Right renal cortex interstitium (tissue), 3 donors: ENCODE measurements around the gene HNF4A. TPM values are rescaled to one million over a fixed set of nuclear protein-coding genes. Genes with fewer than 3 reads are reported as not detected.

Source experiments
- DNase-seq, 3 donors: peaks; one replicate each; pipeline ENCODE4 v3.0.0-alpha.2; 2013; ENCODE audit warnings: low read depth in 3 of 3, low spot score in 2 of 3
- polyA plus RNA-seq, 3 donors: library from polyadenylated mRNA; unstranded; fragments of 120-200 nt; gene quantifications; one replicate each; pipeline ENCODE4 v1.2.1, GENCODE V29; 2013; ENCODE audit not compliant: insufficient read length in 3 of 3

HNF4A gene
- polyA plus RNA-seq, 3 donors: 36.8 to 50.6 (median 46.1) TPM

DNA sequence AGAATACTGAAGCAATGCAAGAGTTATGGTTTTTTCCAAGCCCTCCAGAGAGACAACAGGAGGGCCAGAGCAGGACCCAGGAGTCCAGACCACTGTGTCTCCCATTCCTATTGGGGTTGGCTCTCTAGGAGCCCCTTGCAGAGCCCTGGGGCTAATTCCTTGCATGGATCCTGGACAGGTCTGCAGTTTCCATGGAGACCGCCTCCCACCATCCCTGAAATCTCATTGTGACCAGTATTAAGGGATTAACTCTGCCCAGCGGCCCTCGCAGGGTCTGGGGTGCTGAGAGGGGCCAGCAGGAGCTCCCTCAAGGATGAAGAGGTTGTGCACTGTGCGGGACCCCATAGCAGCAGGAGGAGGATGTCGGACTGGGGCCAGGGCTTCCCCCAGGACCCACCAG lies 34.8 kb downstream of the HNF4A start:
- DNase-seq: no peak

DNA sequence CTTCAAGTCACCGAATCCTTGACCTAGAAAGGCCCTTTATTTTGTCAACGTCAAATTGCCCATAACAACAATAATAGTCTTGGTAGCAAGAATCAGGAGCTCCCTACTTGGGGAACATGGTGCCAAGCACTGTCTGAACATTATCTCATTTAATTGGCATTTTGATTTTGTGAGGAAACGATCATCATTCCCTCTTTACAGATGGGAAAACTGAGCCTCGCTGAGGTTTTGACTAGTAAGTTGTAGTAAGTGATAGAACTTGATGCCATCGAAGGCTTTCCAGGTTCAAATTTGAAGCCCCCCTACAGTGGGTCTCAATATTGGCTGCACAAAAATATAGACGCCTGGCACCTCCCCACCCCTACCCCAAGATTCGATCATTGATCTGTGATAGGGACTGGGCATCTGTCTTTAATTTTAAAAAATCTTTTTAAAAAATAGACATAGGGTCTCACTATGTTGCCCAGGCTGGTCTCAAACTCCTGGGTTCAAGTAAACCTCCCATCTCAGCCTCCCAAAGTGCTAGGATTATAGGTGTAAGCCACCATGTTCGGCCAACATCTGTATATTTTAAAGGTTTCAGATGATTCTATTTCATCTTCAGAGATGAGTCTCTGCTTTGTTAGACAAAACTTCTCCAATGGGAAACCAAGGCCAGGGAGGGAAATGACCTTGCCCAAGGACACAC lies 36.7 kb downstream of the HNF4A start:
- DNase-seq: no peak

DNA sequence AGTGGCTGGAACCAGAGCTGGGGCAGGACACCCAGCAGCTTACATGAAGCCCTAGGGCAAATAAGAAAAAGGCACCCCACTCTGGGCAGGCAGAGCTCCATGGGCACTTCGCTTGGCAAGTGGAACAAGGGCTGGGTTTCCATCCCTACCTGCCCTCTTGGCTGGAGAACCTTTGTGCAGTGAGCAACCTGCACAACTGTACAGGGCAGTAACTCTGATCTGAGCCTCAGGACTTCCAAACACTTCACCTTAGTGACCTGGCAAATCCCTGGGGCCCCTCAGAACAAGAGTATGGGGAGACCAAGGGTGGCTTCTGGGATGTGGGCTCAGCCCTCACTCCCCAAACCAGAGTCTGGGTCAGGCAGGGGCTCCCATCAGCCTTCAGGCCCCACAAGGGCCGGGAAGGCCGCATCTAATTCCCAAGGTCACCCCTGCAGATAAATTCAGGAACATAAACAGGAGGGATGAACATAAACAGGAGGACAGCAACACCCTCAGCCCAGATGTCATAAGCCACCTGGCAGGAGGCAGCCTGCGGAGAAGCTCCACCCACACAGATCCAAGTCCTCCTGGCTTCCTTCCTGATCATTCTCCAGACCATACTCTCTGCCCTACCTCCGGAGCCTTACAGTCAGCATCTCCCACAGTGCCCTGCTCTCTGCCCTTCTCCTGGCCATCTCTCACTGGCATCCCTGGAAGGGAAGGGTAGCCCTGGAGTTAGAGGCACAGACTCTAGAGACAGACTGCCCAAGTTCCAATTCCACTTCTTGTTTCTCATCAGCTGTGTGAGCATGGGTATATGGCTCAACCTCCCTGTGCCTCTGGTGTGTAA lies 37.5 kb downstream of the HNF4A start:
- DNase-seq: no peak

DNA sequence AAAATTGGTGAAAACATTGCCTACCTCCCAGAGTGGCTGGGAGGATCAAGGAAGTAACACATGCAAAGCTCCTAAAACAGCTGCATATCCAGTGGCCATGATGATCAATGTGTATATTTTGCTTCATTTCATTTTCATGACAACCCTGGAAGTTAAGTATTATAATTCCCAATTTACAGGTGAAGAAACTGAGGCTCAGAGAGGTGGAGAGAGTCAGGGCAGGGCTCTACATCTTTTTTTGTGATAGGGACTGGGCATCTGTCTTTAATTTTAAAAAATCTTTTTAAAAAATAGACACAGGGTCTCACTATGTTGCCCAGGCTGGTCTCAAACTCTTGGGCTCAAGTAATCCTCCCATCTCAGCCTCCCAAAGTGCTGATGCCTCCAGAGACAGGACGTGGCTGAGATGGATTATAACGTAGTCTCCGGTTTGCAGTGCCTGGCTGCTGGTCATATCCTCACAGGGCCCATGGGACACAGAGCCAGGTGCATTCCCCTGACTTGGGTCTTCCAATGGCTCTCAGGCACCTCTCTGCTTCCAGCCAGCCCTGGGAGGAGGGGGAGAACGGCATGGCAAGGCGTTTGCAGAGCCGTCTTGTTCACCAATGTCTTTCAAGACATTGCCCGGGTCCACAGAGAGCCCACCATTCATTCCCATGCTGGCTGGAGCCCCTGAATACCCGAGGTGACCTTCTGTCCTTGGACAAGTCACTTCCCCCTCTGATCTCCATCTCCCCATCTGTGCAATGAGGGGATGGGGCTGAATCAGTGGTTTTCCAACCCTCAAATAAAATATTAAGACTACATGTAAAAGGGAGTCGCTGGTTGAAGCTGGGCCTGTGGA lies 38.3 kb downstream of the HNF4A start:
- no peak for DNase-seq

DNA sequence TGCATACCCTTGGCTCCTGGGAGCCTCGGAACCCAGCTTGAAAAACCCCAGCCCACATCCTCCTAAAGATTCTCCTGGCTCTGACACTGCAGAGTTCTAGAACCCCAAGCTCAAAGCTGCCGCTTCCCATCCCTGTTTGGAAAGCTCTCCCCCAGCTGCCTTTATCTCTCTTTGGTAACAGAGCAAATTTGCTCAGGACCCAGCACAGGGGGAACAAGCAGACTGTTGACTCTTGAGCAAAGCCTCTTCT lies 38.9 kb downstream of the HNF4A start:
- DNase-seq: no peak

DNA sequence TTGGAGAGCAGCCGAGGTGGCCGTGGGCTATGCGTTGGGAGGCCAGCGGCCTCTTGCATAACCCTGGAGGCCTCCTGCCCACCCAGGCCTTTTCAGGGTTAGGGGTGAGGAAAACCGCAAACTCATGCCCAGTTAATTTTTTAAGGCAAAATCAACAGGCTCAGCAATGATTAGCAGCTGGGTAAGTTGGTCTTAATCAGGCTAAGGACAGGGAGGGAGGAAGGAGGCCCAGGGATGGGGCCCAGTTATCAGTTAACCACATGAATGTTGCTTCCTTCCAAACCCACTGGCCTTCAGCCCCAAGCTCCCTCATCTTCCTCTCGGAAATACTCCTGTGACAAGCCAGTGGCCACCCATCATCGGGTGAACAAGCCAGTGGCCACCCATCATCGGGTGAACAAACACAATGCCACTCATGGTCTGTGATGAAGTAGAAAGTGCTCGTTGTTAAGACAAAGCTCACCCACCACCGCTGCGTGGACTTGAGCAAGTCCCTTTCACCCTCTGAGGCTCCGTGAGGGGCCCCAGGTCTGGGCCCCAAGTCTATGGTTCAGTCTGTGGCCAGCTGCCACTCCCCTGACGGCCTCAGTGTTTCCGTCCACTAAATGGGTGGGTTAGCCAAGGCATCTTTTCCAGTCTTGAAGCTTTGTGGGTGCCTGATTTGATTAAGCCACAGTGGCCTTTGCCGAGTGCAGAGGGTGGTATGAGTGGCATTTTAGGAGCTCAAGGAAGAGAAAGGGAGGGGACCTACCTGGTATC lies 39.4 kb downstream of the HNF4A start:
- DNase-seq: no peak

DNA sequence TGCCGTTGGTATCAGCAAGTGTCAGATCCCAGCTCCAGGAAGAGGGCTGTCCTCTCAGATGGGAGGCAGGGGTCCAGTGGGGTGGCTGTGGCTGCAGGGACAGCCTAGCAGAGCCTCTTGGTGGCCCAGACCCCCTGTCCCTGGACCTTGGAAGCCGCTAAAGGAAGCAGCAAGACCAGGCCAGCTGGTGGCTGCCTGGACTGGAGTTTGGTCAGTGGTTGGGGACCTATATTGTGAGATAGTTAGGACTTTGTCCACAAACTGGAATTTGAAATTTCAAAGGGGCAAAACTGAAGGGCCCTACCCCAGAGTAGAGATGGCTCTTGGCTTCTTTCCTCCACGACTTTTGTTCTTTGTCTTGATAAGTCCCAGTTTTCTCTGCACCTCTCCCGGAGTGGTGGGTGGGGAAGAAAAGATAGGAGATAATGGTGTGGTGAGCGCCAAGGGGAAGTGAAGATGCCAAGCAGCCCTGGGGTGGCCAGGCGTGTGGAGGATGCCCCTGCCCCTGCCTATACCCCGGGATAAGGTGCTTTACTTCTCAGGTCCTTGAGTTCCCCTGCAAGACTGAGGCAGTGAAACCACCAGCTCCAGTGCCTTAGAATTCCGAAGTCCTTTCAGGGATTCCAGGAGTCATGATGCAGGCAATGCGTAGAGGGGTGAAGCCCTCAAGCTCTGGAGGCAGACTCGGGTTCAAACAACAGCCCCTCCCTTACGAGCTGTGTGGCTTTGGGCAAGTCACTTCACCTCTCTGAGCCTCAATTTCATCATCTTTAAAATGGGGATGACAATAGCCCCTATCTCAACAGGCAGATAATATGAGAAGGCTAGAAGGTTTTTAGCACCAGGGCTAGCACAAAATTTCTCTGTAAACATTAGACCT lies 40.2 kb downstream of the HNF4A start:
- DNase-seq: no peak

DNA sequence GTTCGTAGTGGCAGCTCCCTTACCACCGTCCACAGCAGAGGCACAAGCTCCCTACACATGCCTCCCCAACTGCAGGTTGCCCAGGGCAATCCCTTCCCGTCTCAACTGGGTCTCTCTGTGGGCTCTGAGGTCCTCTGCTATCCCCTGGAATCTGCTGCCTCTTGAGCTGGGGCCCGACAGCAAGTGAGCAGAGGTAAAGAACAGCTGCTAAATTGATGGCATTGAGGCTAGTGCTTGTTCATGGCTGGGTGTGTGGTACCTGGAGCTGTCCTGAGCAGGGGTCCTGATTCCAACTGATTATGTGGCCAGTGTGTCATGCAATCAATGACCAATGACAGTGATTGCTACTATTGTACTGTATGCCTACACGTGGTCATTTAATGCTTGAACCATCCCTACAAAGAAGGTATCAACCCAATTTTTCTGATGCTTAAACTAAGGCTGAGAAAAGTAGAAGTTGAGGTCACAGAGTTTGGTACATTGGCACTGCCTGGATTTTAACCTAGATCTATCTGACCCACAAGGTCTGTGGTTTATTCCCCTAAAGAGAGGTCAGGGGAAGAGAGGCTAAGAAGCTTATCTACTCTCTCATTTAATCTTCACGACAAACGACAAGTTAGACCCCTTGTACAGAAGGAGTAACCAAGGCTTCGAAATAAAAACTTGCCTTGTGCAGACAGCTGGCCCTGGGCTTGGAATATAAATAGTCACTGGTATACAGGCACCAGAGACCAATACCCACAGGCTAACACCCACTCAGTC lies 41.1 kb downstream of the HNF4A start:
- DNase-seq: no peak

DNA sequence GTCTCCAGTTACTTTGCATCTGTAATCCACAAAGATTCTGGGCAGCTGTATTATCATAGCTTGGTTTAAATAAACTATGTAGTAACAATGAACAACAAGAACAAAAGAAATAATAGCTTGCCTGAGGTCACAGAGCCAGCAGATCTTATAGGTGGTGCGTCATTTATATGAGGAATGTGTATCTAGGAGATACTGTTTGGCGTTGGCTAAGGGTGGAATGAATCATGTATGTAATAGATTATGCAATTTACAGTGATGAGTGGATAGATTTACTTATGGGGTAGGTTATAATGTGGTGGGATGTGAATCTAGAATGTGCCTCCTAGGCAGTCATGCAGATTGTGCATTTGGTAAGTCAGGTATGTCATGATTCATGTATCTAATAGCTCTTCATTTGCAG lies 42.8 kb downstream of the HNF4A start:
- DNase-seq: no peak

DNA sequence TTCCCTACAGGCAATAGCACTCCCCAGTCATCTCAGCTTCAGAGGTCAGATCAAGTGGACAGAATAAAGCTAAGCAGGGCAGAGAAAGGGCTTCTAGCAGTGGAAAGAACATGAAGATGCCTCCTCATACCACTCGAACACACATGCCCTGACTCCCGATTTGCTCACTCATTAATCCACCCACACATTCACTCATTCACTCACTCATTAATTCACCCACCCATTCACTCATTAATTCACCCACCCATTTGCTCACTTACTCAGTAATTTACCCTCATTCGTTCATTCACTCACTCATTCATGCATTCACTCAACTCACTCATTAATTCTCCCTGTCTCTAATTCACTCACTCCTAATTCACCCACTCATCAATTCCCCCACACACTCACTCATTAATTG lies 43.9 kb downstream of the HNF4A start:
- DNase-seq: no peak

DNA sequence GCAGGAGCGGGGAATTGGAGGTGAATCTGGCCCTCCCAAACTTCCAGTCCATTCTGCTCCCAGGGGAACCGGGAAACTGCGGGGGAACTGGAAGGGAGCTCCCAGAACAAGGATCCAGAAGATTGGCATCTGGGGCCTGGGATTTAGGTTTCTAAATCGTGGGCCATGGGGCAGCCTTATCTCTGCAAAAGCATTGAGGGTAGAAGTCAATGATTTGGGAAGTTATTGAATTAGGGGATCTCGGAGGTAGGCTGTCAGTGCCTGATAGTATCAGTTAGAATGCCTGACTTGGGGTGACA lies 45.1 kb downstream of the HNF4A start:
- DNase-seq: no peak

DNA sequence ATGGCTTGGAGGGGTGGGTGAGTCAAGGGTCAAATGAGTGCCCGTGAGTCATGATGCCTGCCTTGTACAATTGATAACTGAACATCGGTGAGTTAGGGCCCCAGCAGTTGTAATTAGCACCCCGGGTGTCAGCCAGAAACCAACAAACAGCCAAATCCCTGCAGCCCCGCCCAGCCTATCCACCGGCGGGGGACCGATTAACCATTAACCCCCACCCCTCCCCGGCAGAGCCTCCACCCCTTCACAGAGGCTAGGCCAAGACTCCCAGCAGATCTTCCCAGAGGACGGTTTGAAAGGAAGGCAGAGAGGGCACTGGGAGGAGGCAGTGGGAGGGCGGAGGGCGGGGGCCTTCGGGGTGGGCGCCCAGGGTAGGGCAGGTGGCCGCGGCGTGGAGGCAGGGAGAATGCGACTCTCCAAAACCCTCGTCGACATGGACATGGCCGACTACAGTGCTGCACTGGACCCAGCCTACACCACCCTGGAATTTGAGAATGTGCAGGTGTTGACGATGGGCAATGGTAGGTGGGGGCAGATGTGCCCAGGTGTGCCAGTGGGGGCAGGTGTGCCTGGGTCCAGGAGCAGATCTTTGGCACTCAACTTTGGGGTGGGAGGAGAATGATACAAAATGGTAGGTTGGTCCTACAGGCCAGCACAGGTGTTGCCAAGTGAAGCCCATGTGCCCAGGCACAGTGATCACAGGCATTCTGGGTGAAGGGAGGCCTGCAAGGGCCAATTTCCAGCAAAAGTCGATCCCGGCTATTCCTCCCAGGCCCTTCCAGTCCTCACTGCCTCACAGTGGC lies 45.7 kb downstream of the HNF4A start:
- DNase-seq: no peak

DNA sequence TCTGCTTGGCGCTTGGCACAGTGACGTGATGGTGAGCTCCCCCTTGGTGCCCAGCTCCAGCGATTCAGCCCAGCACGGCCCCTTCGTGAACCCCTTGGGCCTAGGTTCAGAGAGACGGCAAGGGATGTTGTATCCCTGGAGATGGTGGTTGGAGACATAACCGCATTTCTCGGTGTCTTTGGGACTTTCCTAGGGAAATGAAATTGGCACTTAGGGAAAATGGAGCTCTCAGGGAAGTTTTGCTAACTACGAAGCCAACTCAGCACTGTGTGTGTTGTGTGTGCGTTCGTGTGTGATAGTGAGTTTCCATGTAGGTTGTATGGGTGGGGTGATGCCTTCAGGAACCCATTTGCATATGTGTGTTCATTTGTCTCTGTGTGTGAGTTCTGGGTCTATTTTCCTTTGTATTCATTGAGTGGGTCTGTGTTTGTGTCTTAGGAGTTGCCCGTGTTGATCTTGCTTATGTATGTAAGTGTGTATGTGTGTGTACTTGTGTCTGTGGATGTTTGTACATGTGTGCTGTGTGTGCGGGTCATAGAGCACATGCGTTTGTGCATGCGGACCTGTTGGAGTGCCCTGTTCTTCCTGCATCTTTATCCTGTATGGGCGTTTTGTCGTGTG lies 46.4 kb downstream of the HNF4A start:
- DNase-seq: no peak

DNA sequence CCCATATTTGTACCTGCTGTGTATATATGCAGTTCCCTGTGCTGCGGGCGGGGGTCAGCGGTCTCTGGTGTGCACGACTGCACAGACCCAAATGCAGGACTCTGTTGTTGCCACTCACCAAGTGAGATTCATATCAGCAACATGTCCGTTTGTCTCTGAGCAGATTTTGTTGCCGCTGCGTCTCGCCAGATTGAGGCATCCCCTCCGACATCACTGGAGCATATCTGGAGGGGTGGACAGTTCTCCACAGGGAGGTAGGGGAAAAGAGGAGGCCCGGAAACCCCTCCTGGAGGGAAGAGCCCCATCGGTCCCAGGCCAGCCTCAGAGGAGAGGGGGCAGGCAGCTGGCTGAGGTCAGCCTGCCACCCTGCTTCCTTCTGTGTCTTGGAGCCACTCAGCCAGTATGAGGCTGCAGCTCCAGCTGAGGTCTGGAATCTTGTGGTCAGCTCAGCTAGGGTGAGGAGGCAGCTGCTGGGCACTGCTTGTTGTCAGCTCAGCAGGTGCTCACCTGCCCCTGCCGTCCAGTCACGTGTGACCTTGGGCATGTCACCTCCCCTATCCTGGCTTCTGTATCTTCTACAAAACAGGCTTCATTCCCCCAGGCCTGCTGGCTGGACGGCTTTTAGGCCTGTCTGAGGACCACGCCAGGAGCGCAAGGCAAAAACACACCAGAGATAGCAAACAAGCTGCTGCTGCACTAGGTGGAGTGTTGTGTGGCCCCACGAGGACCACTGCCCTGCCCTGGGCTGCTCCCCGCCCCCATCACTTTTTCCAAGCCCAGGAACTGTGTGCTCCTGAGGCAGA lies 47.1 kb downstream of the HNF4A start:
- no peak for DNase-seq

DNA sequence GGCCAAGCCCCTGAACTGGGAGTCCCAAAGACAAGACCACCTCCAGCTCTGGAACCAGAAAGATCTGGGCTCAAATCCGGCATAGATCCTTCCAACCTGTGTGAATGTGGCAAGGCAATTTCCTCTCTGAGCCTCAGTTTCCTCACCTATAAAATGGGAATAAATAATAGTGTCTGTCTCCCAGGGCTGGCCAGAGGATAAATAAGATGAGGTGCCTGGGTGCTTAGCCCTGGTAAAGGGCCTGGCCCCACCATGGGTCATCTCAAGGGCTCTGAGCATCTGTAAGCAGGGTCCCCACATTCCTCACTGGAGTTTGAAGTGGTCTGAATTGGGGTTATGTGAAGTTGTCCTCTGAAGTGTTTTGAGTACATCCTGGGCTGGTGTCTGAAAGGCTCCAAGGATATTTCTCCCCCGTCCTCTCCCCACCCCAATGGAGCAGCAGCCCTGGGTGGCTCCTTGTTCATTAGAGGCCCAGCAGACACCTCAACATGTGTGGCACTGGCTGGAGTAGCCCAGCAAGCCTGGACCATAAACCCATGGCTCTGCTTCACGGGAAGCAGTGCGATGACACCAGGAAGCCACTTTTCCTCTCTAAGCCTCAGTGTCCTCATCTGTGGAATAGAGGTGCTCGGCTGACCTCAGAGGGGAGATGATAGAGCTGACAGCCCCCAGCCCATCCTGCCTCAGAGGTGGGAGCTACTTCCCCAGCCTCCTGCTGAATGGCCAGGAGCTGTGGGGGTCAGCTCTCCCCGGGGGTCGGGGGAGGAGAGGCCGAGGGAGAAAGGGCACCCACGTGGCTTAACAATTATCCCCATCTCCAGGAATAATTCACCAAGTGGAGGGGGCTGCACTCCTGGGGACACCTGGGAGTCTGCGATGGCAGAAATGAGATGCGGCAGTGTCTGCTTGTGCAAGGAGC lies 48.0 kb downstream of the HNF4A start:
- no peak for DNase-seq
